NCI-H774 (cell line): ENCODE data around the gene TUT1.
"Not testable (repeated sequence)": the region's sequence is repeated elsewhere in the genome, so short reads cannot be mapped to it uniquely, and the experiment has no call there.

Experiments
- DNase-seq: peaks from one replicate; lab custom pipeline; 2025; lab: John Stamatoyannopoulos, UW

The TUT1 gene

DNA sequence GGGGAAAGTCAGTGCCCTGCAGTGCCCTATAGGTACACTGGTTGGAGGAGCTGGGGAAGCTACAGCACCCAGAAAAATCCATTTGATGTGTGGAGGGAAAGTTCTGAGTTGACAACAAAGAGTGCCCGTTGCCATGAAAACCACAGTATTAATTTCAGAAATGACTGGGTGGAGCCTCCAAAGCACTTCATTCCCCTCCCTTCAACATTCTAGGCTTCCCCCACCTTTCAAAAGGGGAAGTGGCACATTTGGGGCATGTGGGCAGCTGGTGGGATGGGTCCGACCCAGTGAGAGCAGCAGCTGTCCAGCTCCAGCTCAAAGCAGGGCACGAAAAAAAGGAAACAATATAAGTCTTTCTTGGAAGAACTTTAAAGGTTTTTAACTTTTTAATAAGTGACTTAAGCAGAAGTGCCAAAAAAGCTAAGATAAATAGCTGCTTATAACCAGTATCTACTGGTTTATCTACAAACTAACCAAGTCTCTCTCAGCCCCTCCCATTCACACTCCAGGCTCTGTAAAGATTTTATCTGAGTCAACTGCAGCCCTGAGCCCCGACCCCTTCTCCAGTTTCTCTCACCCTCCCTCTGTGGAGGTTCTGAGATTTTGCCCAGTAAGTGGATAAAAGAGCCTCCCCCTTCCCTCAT lies 35.7 kb downstream of the TUT1 start:
- DNase-seq = no peak

DNA sequence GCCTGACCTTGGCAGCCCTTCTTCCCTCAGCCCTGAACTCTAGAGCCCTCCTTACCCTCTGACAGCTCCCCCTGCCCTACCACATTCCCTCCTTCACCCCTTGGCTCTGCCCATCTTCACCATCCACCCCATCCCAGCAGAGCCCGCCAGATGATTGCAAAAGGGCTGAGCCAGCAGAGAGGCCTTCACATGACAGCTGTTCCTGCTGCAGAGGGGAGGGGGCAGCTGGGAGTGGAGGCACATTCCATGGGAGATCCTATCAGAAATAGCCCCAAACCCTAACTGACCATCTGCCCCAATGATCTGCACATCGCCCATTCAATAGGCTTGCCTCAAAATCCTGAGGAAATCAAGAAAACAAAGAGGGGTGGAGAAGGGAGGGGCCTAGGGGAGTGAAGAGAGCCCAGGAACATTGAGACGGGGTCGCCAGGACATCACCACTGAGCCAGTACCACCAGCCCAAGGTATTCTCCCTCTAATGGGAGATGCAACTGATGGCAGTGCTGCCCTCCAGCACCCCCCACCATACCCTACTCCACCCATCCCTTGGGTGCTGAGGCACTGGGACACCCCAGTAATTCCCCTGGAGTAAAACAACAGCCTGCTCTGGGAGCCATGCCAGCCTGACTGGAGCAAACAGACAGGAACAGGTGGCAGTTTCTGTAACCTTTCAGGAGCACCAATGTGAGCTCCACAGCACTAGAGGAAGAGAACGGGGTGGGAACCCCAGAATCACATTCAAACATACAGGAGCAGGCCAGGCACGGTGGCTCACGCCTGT lies 36.7 kb downstream of the TUT1 start:
- DNase-seq = no peak

DNA sequence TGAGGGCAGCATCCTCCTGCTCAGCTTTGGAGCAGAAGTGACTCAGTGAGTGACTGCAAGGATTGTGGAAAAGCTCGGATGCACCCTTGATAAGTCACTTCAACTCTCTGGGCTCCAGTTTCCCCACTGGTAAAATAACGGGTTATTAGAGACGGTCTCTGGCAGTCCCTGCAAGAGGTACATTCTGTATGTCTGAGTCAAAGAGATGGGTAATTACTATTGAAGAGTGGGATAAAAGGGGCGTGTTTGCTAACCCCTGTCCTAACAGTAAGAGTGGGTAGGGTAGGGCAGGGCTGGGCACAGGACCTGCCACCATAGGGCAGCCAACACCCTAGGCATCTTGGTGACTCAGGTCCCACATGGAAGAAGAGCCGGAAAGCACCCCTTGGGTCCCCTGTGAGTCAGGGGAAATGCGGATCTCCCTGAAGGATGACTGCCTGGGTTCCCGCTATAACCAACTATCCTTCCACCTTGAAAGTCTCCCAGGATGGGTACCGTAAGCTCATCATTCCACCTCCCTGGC lies 37.4 kb downstream of the TUT1 start:
- no peak for DNase-seq

DNA sequence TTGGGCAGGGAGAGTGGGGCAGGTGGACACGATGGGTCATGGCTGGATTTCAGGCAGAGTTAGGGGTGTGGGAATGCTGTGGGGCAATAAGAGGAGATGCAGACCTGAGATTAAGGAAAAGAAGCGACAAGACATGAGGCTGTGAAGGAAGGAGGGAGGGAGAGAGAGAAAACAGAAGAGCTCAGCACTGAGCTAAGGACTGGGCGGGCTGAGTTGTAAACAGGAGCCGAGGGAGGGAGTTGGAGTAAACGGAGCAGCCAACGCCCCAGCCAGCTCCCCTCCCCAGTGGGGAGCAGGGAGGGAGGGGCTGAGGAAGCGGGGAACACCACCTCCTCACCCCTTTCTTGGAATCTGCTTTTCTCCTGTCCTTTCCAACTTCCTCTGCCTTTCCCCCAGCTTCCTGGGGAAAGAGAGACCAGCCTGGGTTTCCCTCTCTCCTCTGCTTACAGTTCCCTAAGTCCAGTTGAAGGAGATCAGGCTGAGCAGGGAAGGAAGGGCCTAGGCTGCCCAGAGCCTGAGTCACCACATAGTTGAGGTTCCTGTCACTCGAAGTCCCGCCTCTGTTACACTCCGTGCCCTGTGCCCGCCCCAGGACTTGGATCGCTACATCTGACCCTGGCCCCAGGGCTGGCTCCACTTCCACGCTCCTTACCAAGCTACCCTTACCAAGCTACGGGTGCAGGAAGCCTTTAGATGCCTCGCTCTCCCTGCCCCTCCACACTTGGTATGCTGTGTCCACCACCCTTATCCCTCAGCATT lies 38.1 kb downstream of the TUT1 start:
- DNase-seq = no peak

DNA sequence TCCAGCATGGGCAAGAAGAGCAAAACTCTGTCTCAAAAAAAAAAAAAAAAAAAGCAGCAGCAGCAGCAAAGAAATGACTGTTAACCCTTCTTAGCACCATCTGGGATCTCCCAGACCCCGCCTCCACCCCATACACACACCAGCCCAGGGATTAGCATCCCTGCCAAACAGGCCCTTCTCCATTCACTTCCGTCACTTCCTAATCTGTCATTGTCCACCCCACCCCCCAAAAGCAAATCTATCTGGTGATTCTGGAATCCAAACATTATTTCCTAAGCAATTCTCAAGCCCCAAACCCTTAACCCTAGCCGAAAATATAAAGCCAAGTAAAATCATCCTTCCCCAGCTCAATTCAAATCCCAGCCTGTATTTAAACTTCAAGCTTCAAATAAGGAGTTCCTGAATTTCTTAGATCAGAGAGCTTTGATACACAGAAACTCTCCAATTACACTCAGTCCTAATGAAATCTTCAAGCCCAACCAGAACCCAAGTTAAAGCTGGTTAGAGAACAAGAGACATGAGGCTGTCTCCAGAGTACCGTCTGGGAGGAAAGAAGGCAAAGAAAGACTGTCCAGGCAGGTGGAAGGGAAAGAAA lies 38.7 kb downstream of the TUT1 start:
- DNase-seq = no peak

DNA sequence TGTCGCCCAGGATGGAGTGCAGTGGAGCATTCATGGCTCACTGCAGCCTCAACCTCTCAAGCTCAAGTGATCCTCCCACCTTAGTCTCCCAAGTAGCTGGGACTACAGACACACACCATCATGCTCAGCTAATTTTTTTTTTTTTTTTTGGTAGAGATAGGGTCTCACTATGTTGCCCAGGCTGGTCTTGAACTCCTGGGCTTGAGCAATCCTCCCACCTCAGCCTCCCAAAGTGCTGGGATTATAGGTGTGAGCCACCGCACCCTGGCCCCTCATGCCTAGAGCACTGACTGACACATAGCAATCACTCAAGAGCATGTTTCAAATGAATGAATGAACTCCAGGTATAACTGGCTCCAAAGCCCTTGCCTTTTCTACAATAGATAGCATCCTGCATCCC lies 40.8 kb downstream of the TUT1 start:
- not testable (repeated sequence) for DNase-seq

DNA sequence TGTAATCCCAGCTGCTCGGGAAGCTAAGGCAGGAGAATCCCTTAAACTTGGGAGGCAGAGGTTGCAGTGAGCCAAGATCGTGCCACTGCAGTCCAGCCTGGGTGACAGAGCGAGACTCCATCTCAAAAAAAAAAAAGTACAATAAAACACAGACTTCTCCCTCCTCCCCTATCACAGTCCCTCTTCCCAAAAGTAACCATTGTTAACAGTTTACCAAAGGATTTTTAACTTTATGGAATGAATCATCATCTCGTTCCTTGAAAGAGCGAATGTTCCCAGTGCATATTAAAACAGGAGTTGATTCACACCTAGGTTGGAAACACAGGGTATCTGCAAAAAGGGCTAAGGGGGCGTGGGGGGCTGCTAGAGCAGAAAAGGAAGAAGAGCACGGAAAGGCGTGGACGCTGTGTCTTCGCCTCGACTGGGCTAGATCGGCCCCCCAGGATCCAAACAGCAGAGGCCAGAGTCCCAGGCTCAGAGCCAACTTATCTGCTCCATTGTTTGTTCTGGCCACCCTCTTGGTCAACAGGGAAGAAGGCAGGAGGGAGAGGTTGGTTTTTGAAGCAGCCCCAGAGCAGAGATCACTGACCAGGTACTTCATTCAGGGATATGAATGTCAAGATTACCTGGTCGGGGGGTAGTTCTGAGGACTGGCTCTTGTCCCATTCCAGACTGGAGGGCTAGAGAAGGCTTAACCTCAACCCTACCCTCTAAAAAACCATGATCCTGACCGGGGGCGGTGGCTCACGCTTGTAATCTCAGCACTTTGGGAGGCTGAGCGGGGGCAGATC lies 42.6 kb downstream of the TUT1 start:
- DNase-seq = no peak

DNA sequence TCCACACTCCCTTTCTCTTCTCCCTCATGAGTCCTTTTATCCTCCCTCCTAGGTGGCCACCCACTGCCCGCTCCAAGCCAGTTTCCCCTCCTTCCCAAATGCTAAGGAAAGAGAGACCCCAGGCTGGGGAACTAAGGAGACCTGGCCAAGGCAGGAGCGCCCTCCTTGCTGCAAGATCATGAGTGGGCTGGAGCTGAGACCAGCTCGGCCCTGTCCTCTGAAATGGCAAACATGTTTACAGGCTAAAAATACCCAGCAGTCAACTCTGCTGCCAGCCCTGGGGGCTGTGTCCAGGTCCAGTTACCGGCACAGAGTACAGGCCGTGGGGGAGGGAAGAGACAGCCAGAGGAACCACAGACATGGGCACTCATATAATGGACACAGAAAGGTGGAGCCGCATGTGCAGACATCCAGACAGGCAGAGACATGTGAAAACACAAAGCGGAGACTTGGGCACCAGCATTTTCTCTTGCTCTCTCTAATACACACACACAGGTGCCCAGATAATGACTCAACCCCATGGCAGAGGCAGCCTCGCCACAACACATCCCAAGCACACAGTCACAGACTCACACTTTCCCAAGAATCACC lies 43.5 kb downstream of the TUT1 start:
- no peak for DNase-seq

DNA sequence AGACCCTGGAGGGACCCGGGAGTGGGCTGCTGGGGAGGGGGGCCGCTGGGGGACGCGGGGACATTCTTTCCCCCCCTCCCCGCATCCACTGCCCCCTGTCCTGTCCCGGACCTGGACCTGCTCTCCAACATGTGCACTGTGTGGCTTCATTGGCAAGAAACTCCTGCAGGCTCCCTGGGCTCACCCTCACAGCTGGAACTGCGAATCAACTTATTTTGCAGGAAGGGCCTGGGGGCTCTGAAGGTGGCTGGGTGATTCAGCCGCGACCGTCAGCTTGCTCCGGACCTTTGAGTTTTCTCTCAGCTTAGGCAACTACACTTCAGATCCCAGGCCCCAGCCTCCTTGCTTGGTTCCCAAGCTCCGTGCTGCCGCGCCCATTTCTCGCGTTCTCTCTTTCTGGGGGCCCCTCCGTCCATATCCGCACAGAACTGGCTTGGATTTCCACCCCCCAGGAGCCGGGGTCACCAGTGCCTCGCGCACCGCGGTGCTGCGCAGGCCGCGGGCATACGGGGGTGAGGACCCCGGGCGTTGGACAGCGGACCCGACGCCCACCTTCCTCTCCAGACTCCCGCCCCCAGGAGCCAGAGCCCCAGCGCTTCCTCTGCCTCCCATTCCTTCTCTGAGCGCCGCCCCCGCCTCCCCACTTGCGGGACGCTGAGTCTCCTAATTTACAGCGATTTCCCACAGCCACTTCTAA lies 44.2 kb downstream of the TUT1 start:
- no peak for DNase-seq

DNA sequence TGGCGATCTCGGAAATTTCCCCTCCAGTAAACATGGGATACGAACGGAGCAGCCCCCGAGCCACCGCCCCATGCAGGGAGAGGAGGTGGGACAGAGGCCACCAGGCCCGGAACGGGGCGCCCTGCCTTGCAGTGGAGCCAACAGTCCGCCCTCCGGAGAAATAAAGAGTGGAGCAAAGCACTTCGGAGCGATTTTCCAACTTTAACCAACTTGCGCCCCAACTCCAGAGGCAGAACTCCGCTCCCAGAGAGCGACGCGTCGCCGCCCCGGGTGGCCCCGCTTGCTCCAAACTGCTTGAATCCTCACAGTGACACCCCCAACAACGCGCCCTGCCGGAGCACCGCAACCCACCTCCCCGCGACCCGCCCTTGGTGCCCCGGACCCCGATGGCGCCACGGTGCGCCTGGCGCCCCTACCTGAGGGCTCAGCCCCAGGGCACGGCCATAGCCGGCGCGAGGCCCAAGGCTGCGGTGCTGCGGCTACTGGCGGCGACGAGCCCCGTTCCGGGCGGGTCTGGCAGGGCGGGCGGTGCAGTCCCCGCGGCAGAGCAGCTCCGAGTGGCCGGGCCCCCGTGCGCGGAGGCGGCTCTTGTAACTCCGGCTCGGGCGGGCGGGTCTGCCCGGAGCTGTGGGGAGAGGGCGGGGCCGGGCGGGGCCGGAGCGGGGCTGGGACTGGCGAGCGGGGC lies 44.9 kb downstream of the TUT1 start, which contains the start of gene AHNAK:
AHNAK (minus strand) TSS at position 563 of the 685 bp plus-strand sequence. CDS start 10,708 bp downstream, outside the sequence.
- no peak for DNase-seq

DNA sequence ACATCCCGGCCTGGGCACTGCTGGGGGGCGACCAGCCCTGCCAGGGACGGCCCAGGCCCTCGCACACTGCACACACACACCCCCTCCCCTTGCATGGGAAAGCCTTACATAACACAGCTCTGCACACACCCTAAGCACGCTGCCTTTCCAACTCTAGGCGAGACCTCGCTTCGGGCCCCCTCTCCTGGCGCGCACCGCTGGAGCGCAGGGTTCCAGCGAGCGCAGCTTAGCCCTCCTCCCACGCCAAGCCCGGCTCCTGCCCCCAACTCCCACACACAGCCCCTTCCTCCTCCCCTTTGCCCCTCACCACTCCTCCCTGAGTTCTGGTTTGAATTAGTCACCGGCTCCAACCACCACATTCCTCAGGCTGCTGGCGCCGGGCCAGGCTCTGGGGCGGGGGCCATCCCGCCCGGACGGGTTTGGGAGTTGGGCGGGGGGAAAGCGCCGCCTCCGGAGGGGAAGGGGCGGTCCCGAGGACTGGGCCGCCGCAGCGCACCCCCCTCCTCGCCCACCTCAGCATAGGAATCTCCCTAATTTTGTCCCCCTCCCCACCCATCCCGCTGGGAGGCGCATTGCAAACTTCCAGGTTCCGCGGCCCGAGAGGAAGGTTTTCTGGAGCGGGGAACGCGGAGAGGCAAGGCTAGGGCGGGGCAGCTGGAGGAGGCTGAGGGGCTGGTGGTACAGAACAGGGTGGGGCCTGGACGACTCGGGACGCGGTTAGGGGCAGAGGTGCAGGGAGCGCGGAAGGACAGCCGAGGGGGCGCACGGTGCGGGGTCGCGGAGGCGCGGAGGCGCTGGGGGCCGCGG lies 45.7 kb downstream of the TUT1 start:
- DNase-seq = no peak

DNA sequence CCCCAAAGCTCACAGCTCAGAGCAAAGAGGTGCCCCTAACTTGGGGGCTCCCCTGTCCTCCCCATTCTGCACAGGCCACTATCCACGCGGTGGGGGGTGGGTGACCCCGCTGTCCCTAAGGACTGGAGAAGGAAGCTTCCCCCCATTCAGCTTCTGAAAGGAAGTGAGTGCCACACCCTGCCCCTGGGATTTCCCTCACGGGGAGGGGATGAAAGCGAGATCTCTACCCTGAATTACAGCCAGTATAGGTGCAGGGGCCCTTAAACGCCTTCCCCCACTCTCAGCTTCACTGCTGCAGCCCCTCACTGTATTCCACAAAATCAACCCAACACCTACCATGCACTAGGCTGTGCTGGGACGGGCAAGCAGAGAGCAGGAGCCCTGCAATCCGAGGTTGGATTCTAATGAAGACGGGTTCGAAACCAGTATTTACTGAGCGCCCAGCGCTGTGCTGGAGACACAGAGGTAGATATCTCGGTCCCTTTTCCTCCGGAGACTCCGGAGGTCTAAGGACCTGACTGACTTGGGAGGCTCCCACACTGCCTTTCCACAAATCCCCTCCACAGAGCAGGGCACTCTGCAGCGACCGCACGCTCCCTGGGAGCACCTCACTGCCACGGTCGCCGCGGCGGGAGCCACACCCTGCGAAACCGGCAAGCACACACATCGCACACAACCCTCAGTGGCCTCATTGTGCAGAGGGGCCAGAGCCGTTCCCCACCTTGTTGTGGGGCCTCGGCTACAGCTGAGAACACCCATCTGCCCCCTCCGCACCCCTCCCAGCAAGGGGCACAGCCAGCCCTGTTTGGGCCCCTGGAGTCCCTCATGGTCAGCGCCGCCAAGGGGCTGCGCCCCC lies 46.5 kb downstream of the TUT1 start:
- no peak for DNase-seq

DNA sequence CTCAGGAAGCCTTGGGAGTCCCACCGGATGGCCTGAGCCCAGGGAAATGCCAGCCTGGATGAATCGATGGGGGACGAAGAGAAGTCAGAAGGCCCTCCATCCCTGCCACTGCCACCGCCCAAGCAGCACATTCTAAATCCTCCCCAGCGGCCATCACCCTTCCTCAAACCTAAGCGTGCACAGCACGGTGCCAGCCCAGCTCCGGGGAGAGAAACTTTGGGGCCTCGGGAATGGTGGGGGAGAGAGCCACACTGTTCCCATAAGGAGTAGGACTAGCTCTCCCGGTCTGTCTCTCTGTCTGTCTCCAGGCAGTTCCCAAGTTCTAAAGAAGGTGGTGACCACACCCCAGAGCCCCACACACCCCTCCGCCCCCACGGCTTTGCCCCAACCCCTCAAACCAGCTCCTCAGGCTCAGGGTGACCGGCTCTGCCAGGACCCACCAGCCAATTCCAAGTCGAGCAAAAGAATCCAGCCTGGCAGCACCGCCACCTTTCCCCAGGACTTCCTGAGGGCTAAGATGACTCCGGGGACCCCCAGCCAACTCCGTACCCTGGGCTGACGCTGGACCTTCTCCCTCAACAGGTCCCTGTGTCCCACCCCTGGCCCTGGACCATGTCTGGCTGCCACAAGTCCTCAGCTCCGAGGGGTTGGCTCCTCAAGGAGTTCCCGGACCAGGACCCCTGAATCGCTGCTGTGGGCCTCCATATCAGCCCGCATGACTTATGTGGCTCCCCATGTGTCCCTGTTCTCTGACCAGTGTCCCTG lies 47.5 kb downstream of the TUT1 start:
- DNase-seq = no peak

DNA sequence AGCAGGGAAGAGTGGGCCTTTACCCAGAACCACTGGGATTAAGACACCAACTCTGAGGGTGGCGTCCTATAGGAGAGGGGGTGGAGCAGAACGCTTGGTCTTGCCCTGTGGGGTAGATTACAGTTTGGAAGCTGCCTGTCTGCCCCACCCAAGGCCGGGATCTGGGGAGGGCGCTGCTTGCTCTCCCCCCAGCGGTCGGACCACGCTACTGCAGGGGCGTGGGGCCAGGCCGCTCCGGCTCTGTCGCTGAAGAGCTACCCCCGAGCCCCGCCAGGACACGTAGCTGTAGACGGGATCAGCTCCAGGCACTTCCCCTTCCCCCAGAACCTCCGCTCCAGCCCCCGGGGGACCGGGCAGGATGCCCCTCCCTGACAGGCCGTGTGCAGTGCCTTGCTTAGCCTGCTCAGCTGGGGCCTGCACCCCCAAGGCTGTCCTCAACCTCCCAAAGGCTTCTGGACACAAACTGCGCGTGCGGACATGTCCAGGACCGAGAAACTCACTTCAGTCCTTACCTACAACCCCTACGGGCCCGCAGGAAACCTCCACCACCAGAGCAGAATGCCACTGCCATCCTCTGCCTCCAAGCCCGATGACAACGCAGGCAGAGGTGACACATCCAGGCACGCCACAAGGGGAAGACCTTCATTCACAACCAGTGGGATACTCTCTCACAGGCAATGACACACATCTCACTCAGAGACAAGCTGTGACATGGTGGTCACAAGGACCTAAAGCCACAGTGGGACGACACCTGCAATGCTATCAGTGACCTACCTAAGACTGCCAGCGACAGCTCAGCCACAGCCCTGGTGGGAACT lies 48.4 kb downstream of the TUT1 start:
- peak; percentile 62 for DNase-seq

DNA sequence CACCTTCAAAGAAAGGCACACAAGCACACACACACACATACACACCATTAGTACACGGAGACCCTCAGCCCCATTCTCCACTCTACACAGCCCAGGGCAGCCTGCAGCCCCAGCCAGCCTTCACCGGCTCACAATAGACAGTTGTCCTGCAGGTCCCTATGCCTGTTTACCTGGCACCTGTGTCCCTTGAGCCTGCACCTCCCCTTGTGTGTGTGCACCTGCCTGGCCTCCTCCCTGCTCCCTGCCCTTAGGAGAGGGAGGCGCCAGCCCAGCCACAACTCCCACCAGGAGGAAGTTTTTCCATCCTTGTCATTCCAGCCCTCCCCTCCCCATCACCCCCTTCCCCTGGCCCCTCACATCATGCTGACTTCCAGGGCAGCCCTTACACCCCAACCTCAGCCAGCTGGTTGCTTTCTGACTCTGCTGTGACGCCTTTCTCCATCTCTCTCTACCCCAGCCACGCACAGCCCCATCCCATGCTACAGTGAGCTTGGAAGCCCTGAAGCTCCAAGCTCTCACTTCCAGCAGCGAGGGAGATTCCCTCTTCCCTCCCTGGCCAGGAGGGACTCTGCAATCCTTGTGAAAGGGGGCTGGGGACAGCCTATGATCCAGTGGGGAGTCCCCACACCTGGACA lies 49.1 kb downstream of the TUT1 start:
- DNase-seq = peak; percentile 68
